NCI-H1930 (cell line): Measurements from ENCODE around the gene MAST3.

Source experiments
- DNase-seq, 2 experiments: peaks; one replicate each; lab custom pipeline; 2025; lab: John Stamatoyannopoulos, UW

The MAST3 gene

GRCh38 chr19:18097217-18097992 lies at the start of gene MAST3:
Gene MAST3 (plus strand): TSS chr19:18097778. CDS start chr19:18097793, 15 bp downstream.
- DNase-seq, result peak in 1 of 2 experiments; percentile 24

GRCh38 chr19:18049385-18049784 lies 48.2 kb upstream of the MAST3 start:
- no peak for DNase-seq

DNA sequence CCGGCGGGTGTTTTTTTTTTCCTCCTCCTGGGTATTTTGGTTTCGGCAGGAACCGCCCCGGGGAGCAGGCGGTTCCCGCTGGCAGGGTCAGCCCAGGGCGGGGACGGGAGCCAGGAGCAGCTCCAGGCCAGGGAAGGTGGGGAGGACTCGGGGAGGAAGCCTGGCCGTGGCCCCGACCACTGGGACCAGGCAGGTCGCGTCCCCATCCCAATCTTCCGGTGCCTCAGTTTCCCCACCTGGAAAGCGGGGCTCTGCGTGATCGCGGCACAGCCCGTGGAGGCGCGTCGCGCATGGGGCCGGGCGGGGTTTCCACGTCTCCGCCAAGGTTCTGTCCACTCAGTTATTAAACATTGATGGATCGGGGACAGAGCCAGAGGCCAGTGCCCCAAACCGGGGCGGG lies 45.7 kb upstream of the MAST3 start:
- DNase-seq, result no peak

DNA sequence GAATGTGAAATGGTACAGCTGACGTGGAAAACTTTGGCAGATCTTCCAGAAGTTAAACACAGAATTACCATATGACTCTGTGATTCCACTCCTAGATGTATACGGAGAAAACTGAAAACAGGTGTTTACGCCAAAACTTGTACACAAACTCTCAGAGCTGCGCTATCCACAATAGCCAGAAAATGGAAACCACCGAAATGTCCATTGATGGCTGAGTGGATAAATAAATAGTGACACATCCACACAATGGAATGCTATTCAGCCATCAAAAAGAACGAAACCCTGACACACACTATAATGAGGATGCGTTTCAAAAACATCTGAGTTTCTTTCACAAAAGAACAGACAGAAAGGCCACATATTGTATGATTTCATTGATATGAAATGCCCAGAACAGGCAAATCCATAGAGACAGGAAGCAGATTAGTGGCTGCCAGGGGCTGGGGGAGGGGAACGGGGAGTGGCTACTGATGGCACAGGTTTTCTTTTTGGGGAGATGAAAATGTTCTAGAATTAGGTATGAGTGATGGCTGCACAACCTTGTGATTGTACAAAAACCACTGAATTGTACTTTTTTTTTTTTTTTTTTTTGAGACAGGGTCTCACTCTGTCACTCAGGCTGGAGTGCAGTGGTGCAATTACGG lies 43.9 kb upstream of the MAST3 start:
- no peak for DNase-seq

DNA sequence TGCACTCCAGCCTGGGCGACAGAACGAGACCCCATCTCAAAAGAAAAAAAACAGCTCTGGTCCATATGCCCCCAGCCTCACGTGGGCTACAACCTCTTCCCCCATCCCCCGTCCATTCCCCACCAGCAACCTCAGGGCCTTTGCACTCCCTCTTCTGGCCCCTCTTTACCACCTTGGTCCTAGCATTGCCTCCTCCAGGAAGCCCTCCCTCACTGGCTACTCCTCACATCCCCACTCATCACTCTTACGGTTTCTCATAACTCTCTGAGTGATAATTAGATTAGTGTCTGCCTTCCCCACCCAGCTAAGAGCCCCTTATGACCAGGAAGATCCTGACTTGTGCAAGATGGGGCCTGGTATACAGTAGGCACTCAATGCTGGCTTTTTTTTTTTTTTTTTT lies 41.6 kb upstream of the MAST3 start:
- DNase-seq, result no peak

DNA sequence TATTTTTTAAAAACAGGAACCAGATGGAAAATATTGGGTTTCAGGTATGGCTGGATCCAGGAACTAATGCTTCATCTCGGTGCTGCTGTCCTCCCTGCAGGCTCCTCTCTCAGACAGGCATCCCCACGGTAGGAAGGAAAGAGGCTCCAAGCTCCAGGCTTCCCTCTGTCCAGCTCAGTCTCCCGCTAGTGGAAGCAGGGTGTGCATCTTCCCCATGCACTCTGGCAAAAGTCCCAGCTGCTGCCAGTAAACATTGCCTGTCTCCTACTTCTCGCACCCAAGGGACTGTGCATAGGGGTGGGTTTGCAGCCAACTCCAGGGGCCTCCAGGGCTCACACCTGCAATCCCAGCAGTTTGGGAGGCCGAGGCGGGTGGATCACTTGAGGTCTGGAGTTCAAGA lies 40.0 kb upstream of the MAST3 start:
- DNase-seq, result no peak

DNA sequence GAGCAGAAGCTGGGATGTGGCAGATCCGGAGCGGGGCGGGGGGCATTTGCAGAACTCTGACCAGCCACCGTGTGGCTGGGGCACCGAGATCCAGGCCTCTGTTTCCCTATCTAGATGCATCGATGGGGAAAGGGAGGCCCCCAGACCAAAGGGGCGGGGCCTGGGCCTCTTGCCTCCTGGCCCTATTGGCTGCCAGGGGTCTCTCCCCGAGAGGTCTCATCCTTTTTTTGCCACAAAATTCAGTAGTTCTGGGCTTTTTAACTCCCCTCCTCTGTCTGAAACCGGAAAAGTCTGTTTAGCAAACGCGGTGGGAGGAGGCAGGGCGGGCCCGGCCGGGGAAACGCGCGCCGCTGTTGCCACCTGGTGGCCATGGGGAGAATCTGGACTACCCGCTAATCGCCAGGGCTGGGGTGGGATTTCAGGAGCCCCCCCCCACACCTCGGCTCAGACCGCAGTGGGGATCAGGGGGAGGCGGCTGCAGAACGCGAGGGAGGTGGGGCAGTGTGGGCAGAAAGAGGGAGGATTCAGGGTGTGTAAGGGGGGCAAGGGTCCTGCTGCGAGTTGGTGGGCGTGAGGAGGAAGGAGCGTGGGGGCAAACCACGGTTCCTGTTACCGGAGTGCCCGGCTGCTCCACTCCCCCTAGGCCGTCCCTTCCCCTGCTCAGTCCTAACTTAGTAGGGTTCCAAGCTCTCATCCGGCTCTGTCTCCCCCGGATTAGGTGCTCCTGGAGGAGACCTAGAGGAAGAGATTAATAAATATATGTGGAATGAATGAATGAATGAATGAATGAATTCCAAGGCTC lies 39.2 kb upstream of the MAST3 start:
- peak; percentile 25 to 39 for DNase-seq

- no peak for DNase-seq
These were observed 38.3 kb upstream of the MAST3 start for GRCh38 chr19:18059297-18059696.

DNA sequence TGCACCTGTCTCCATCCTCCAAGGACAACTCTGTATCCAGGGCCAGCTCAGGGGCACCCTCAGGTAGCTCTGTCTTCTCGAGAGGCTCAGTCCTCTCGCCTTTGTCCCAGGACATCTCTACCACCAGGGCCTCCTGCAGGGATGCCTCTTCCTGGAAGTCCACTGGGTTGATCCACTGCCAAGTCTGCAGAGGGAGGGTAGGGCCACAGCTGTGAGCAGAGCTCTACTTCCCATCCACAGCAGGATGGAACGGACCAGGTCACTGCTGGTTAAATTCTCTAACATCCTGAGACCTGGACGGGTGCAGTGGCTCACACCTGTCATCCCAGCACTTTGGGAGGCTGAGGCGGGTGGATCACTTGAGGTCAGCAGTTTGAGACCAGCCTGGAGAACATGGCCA lies 37.7 kb upstream of the MAST3 start:
- DNase-seq, result no peak

GRCh38 chr19:18060472-18060871 lies 37.1 kb upstream of the MAST3 start:
- DNase-seq, result no peak

- no peak for DNase-seq
These were observed 35.5 kb upstream of the MAST3 start for GRCh38 chr19:18062028-18062427.

DNA sequence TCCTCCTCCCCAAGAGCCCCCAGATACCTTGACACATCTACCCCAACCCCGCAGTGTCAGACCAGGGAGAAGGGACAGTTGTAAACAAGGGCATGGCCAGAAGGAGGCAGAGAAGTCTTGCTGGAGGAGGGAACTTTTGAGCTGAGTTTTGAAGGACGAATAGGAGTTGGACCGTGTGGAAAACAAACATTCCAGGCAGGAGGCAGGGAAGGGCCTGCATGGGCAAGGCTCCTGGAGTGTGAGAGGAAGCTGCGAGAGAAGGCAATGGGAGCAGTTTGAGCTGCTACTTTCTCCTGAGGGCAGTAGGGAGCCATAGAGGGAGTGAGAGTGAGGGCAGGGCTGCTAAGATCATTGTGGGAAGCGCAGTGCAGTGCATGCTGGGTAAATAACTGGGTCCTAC lies 34.1 kb upstream of the MAST3 start:
- DNase-seq, result no peak

DNA sequence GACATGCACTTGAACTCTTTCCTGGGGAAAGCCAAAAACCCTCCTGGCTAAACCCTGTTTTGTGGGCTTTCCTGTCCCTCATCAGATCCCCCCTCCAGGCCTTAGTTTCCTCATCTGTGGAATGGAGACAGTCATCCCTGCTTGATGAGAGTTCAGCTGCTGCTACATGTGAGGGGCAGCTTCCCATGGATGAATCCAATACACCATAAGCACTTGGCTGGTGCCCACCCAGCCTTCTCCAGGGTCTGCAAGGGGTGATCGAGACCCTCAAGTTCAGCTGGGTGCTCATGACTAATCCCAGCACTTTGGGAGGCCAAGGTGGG lies 32.4 kb upstream of the MAST3 start:
- no peak for DNase-seq

DNA sequence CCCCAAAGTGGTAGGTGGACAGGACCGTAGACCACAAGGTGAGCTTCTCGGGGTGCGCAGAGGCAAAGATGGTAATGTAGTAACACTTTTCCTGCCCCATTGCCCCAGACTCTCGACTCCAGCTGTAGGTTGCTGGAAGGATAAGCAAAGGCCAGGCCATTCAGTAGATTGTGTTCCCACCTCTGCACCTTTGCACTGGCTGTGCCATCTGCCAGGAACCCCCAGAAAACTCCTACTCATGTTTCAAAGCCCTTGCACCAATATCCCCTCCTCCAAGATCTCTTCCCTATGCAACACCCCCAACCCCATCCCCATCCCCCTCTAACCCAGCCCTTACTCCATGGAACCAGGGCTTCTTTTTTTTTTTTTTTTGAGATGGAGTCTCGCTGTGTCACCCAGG lies 29.2 kb upstream of the MAST3 start:
- DNase-seq, result no peak

DNA sequence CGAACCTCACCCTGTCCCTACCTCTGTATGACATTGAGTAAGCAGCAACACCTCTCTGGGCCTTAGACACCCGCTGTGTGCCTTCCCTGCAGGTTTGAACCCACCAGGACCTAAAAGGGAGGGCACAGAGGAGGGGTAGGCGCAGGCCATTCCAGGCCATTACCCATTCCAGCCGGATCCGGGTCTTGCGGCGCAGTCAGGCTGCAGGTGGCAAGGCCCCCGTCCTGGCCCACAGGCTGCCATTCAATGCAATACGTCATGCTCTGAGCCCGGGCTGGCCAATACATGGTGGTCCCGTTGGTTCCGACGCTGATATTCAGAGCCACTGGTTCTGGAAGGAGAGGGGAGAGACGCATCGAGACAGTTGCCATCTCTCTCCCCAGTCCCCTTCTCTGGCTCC lies 28.2 kb upstream of the MAST3 start:
- DNase-seq, result no peak

- no peak for DNase-seq
These were observed 27.4 kb upstream of the MAST3 start for GRCh38 chr19:18070181-18070580.

DNA sequence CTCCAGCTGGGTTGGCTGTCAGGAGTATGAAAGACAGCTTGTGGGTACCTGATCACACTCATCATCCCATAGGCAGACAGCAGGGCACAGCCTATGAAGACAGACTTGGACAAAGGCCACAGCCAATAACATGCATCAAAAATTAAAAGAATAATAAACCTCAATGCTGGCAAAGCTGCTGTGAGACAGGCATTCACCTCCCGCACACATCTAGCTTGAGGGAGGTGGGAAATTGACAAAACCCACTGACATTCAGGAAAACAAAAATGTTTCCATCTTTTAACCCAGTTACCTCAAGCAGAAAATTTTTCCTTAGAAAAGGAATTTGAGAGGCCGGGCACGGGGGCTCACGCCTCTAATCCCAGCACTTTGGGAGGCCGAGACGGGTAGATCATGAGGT lies 25.2 kb upstream of the MAST3 start:
- no peak for DNase-seq

DNA sequence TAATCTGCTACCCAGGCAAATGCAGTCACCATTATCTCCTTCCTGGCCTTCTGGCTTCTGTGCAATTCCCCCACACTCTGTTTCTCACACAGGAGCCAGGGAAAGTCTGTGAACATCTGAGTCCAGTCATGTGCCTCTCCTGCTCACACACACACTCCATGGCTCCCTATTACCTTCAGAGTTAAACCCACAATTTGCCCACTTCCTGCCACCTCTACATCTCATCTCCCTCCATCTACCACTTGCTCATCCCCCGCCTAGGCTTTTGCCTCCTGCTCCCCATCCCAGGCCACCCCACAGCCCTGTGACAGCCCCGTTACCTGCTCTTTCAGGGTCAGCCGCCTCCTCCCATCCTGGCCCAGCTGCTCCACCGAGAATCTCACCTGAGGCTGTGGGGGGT lies 24.4 kb upstream of the MAST3 start:
- DNase-seq, result no peak

- no peak for DNase-seq
These were observed 23.4 kb upstream of the MAST3 start for GRCh38 chr19:18074192-18074591.

GRCh38 chr19:18083929-18084684 lies 13.5 kb upstream of the MAST3 start:
- DNase-seq, result no peak

DNA sequence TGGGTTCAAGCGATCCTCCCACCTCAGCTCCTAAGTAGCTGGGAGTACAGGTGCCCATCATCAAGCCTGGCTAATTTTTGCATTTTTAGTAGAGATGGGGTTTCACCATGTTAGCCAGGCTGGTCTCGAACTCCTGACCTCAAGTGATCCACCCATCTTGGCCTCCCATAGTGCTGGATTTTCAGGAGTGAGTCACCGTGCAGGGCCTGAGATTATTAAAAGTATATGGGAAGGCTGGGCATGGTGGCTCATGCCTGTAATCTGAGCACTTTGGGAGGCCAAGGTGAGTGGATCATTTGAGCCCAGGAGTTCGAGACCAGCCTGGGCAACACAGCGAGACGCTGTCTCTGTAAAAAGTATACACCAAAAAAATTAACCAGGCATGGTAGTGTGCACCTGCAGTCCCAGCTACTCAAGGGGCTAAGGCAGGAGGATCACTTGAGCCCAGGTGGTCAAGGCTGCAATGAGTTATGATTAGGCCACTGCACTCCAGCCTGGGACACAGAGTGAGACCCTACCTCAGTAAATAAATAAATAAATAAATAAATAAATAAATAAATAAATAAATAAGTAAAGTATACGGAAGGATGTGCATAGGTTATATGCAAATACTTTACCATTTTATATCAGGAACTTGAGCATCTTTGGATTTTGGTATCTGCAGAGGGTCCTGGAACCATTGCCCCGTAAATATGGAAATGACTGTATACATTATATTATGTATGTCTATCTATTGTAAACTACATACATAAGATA lies 11.7 kb upstream of the MAST3 start:
- no peak for DNase-seq
